SU-DHL-6 (cell line): ENCODE measurements around the gene SYT2.

Experiments used
- H2AFZ ChIP-seq: fragments of 200-600 bp; sonication (generic); 2 replicates; pipeline ENCODE4 v1.6.1; 2014; ENCODE audit warnings: low read depth, mild to moderate bottlenecking, moderate library complexity, mixed read lengths, antibody characterized with exemption, low read length; ENCODE audit not compliant: severe bottlenecking
- H3F3A ChIP-seq: fragments of 200-600 bp; shearing (Covaris generic); 2 replicates; pipeline ENCODE4 v1.6.0; 2016; ENCODE audit warnings: antibody characterized with exemption, mild to moderate bottlenecking; ENCODE audit not compliant: insufficient read depth
- H3K27ac ChIP-seq: fragments of 200-600 bp; sonication (generic); 2 replicates; pipeline ENCODE4 v1.5.1; 2016; ENCODE audit warnings: low read depth, mild to moderate bottlenecking, low read length, moderate library complexity, mixed read lengths
- H3K27me3 ChIP-seq: fragments of 200-600 bp; sonication (generic), shearing (Covaris generic); 2 replicates; pipeline ENCODE4 v1.6.0; 2014; ENCODE audit warnings: mild to moderate bottlenecking, low read length
- H3K36me3 ChIP-seq: fragments of 200-600 bp; sonication (generic); 2 replicates; pipeline ENCODE4 v1.6.1; 2014; ENCODE audit warnings: mild to moderate bottlenecking, low read length, mixed read lengths
- H3K4me2 ChIP-seq: fragments of 300-600, 200-600 bp; shearing (Covaris generic), sonication (generic); 2 replicates; pipeline ENCODE4 v1.6.0; 2014; ENCODE audit warnings: low read length, low read depth, mild to moderate bottlenecking; ENCODE audit not compliant: poor library complexity, severe bottlenecking
- H3K4me3 ChIP-seq: fragments of 200-600 bp; sonication (generic); 2 replicates; pipeline ENCODE4 v1.5.1; 2014; ENCODE audit warnings: antibody characterized with exemption, low read length, mild to moderate bottlenecking, mixed read lengths; ENCODE audit not compliant: insufficient read depth, poor library complexity, severe bottlenecking
- H3K79me2 ChIP-seq: fragments of 200-600 bp; sonication (generic); 2 replicates; pipeline ENCODE4 v1.6.1; 2014; ENCODE audit warnings: mild to moderate bottlenecking, low read length, moderate library complexity; ENCODE audit not compliant: insufficient read depth
- H3K9ac ChIP-seq: fragments of 200-600 bp; sonication (generic); 2 replicates; pipeline ENCODE4 v1.7.0; 2014; ENCODE audit warnings: mild to moderate bottlenecking, low read length
- H3K9me2 ChIP-seq: fragments of 200-600 bp; sonication (generic); replicated peaks from 2 replicates; pipeline ENCODE4 v1.6.1; 2014; ENCODE audit warnings: low read length; ENCODE audit not compliant: insufficient read depth
- H3K9me3 ChIP-seq: fragments of 200-600 bp; sonication (generic); 2 replicates; pipeline ENCODE4 v1.6.1; 2014; ENCODE audit warnings: low read length, mixed read lengths; ENCODE audit not compliant: insufficient read depth
- H4K20me1 ChIP-seq: fragments of 200-600 bp; sonication (generic); 2 replicates; pipeline ENCODE4 v1.6.1; 2014; ENCODE audit warnings: low read depth, mild to moderate bottlenecking, antibody characterized with exemption, low read length, moderate library complexity, mixed read lengths
- EZH2phosphoT487 ChIP-seq: fragments of 200-600 bp; sonication (generic), shearing (Covaris generic); conservative IDR thresholded peaks from 2 replicates; pipeline ENCODE4 v1.6.1; 2018; ENCODE audit warnings: mild to moderate bottlenecking, antibody characterized with exemption, low read length, moderate library complexity, mixed read lengths
- TF ChIP-seq, protein P1 (sequence below): fragments of 200-600 bp; sonication (generic); IDR thresholded peaks from one replicate; pipeline ENCODE4 v1.5.1; 2017; ENCODE audit warnings: antibody characterized with exemption, mild to moderate bottlenecking, low read length, moderate library complexity; ENCODE audit not compliant: insufficient read depth, poor library complexity, severe bottlenecking

Gene SYT2

DNA sequence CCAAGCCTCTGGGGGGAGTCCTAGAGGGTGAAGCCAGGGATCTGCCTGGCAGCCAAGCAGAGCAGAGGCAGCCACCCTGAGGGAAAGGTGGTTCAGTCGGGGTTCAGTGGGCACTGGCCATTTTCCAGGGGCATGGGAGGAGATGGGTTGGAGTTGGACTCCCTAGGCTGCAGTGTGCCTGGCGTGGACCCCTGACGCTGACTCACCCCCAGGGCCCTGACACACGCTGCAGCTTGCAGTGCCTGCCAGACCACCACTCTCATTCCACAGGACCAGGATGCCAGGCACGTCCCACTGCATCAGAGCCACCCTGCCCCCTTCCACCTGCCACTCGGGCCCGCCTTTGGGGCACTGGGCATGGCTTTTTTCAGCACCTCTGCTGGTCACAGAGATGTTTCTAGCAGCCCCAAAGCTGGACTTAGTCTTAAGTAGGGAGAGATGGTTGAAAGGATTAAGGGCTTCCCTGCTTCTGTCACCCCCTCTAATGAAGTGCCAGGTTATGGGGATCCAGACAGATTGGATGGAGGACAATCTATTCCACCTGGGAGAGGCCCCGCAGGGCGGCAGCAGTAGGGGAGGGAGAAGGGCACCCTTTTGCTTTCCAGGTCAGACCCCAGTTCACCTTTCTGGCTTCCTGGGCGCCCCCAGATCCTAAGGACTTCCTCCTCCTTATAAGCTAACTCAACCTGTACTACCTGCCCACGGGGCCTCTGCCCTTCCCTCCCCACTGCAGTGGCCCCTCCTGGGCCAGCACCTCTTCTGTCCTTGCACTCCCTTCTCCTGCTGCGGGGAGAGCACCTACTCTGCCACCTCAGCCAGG lies 1.6 kb downstream of the SYT2 start:
- Histone ChIP-seq H3K9me3 (no peaks in the 10 kb centered on the region), H3K27me3 (no peaks in the 10 kb centered on the region), H3K27ac (no peak overlapping the region), H3K36me3 (no peaks in the 10 kb centered on the region), H4K20me1 (no peaks in the 10 kb centered on the region), H3K4me2 (no peak overlapping the region), H2AFZ (no peak overlapping the region), H3F3A (no peaks in the 10 kb centered on the region), H3K4me3 (no peak overlapping the region), H3K9me2 (no peaks in the 10 kb centered on the region), H3K79me2 (no peaks in the 10 kb centered on the region), H3K9ac (no peak overlapping the region)
- no peak for TF ChIP-seq EZH2phosphoT487
- TF ChIP-seq, protein P1, sequence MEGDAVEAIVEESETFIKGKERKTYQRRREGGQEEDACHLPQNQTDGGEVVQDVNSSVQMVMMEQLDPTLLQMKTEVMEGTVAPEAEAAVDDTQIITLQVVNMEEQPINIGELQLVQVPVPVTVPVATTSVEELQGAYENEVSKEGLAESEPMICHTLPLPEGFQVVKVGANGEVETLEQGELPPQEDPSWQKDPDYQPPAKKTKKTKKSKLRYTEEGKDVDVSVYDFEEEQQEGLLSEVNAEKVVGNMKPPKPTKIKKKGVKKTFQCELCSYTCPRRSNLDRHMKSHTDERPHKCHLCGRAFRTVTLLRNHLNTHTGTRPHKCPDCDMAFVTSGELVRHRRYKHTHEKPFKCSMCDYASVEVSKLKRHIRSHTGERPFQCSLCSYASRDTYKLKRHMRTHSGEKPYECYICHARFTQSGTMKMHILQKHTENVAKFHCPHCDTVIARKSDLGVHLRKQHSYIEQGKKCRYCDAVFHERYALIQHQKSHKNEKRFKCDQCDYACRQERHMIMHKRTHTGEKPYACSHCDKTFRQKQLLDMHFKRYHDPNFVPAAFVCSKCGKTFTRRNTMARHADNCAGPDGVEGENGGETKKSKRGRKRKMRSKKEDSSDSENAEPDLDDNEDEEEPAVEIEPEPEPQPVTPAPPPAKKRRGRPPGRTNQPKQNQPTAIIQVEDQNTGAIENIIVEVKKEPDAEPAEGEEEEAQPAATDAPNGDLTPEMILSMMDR: no peak

DNA sequence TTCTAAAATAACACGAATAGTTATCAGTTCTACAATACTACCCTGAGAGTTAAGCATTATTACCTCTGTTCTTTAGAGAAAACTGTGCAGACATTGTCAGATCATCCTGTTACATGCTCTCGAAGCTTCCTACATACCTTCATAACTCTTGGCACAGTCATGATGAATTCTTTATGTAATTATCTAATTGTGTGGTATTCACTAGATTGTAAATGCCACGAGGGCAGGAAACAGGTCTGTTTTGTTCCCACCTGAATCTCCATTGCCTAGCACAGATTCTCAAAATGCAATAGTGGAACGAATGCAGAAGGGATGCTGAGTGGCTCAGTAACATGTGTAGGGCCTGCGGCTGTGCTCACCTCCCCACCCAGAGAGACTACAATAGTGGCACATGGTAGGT lies 3.4 kb downstream of the SYT2 start:
- no peaks in the 10 kb centered on the region for H3K79me2 ChIP-seq
- H3K4me2 ChIP-seq: no peak overlapping the region
- H3K9me3 ChIP-seq: no peaks in the 10 kb centered on the region
- H3K27me3 ChIP-seq: no peaks in the 10 kb centered on the region
- H4K20me1 ChIP-seq: no peaks in the 10 kb centered on the region
- TF ChIP-seq, protein P1: no peak
- no peak for TF ChIP-seq EZH2phosphoT487
- no peak overlapping the region for H2AFZ ChIP-seq
- no peaks in the 10 kb centered on the region for H3F3A ChIP-seq
- no peak overlapping the region for H3K27ac ChIP-seq
- no peaks in the 10 kb centered on the region for H3K9me2 ChIP-seq
- no peak overlapping the region for H3K9ac ChIP-seq
- H3K4me3 ChIP-seq: no peak overlapping the region
- no peaks in the 10 kb centered on the region for H3K36me3 ChIP-seq

DNA sequence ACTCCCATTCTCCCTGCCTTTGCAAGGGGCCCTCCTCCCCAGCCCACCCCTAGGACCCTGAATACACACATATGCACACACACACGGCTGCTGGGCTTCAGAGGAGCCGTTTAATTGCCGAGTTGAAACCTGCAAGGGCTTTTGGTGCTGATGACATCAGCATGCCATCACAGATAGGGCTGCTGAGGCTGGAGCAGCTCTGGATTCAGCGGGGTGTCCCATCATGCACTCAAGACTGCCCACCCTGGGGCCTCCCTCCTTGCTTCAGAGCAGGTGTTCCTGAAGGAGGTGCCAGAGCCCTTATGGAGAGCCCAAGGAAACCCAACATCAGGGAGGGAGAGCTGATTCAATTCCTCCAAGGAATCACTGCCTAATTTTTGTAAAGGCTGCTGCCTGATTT lies 5.7 kb downstream of the SYT2 start:
- Histone ChIP-seq H2AFZ (no peak overlapping the region), H3K27me3 (0 out of 2 replicates have a peak, but pooled peaks cover 3% of the 10 kb centered on the region), H3K4me3 (no peak overlapping the region)

More for the DNA sequence above, 5.7 kb downstream of the SYT2 start:
- no peak overlapping the region for H3K9ac ChIP-seq
- no peaks in the 10 kb centered on the region for H3K36me3 ChIP-seq
- no peak overlapping the region for H3K4me2 ChIP-seq
- TF ChIP-seq, protein P1: no peak
- no peak for TF ChIP-seq EZH2phosphoT487
- no peaks in the 10 kb centered on the region for H3K79me2 ChIP-seq
- H4K20me1 ChIP-seq: no peaks in the 10 kb centered on the region
- no peaks in the 10 kb centered on the region for H3F3A ChIP-seq
- no peaks in the 10 kb centered on the region for H3K9me3 ChIP-seq
- no peak overlapping the region for H3K27ac ChIP-seq
- no peaks in the 10 kb centered on the region for H3K9me2 ChIP-seq
